ENCODE measurements around the gene GMPR.

GRCh38 chr6:16305246-16305725 is 66.9 kb downstream of the GMPR start:
- TF ChIP-seq CTCF (IDR thresholded peaks at IDR 0.05; ENCODE audit: insufficient read depth, low read length, poor library complexity, severe bottlenecking) (no peak), EZH2phosphoT487 (conservative IDR thresholded peaks at IDR 0.05; ENCODE audit: low read length) (no peak)

All from SU-DHL-6 (cell line).